Measurements from ENCODE around the gene CAPZB.

DNA sequence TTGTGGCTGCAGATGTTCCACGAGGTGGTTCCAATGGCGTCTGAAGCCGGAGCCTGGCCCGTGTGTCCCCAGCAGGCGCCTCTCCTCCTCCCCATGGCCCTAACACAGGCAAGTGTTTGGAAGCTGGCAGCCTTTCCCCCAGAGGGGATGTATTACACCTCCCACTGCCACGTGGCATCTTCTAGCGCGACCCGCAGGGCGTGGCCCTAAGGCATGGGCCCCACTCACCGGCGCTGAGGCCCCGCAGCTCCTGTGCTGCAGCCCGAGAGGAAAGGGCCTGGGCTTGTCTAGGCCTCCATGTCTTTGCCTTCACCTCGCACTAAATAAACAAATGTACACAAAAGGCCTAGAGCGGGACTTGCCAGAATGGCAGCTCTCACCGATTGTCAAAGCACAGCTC, 135.3 kb downstream of the CAPZB start:
- TF ChIP-seq EZH2 (IDR thresholded peaks at IDR 0.05) (no peak), POLR2AphosphoS5 (IDR thresholded peaks at IDR 0.05; ENCODE audit: borderline replicate concordance, low read depth, low read length) (no peak), FOXP2 (optimal IDR thresholded peaks at IDR 0.05; ENCODE audit: control extremely low read depth, extremely low read length, insufficient read depth) (no peak)

Data from SK-N-MC (cell line).